ENCODE measurements around the gene IGSF22. TPM values are rescaled to one million over a fixed set of nuclear protein-coding genes. Genes with fewer than 3 reads are reported as not detected.

Gene IGSF22
- polyA plus RNA-seq, 4 donors: 1.7 to 3.4 (median 2.9) TPM

DNA sequence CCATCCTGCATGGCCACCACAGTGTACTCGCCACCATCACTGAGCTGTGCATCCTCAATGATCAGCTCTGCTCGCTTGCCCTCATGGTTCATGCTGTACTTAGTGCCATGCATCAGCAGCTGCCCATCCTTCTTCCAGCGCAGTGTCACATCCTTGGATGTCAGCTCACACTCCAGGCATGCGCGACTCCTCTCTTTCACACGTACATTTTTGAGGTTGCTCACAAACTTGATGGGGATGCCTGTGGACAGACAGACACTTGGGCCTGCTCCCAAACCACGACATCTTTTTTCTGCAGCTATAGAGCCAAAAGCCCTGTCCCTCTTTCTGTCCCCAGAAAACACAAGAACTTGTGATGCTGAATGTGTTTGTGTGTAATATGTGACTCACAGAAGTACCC is 10.5 kb downstream of the IGSF22 start:
- no peak for DNase-seq (ENCODE audit: low read depth in 4 of 4, low spot score in 2 of 4)

DNA sequence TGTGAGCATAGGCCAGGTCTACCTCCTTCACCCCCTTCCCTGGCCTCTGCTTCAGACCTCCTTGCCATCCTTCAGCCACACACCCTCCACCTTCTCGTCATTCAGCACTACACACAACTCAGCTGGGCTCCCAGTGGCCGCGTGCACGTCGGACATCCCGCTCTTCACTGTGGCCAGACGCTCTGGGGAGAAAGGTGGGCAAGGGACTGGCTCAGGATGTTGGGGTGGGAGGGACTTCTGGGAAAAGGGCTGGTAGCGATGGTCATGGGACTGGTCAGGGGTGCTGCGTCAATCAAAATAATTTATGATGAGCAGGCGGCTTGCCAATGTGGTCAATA is 11.6 kb downstream of the IGSF22 start:
- no peak for DNase-seq (ENCODE audit: low read depth in 4 of 4, low spot score in 2 of 4)

DNA sequence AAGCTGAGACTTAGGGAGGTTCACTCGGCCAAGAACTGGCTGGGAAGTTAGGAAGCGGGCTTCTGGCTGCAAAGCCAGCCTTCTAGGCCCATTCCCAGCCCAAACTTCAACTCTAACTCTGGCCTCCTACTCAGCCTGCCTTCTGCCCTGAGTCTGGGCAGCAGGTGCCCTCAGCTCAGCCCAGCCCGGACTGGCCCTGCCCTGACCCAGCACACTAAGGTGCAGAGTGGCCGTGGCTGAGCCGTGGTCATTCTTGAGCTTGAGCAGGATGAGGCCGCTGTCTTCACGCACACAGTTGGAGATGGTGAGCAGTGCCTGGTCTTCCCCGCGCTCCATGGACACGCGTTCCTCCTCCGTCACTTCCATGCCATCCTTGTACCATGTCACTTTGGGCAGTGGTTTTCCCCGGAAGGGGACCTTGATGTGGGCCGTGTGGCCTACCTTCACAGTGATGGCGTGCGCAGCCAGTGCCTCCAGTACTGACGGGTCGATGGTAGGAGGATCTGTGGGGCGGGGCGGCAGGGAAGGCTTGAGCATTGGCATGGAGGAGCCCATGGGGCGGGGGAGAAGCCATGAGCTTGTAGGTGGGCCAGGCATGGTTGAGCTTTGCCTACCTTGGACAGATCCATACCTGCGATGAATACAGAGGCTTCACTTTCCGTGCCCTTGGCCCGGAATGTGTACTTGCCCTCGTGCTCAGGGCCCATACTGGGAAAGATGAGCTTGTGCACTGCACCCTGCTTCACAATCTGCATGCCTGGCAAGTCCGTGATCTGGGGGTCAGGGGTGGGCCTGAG is 12.1 kb downstream of the IGSF22 start:
- no peak for DNase-seq (ENCODE audit: low read depth in 4 of 4, low spot score in 2 of 4)

DNA sequence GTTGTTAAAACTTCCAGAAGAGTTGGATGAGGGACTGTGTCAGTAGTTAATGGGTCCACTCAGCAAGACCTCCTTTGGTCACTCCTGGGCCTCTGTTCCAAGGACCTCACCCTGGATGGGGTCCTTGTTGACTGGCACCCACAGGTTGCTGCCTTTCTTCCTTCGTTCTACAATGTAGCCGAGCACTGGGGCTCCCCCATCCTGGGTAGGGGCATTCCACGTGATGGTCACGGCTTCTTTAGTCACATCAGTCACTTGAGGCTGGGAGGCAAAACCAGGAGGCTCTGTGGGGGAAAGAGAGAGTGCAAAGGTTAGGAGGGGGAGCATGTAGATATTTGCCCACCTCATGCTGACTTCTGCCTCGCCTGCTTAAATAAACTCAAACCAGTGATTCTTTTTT is 15.4 kb downstream of the IGSF22 start:
- DNase-seq (ENCODE audit: low read depth in 4 of 4, low spot score in 2 of 4): no peak

DNA sequence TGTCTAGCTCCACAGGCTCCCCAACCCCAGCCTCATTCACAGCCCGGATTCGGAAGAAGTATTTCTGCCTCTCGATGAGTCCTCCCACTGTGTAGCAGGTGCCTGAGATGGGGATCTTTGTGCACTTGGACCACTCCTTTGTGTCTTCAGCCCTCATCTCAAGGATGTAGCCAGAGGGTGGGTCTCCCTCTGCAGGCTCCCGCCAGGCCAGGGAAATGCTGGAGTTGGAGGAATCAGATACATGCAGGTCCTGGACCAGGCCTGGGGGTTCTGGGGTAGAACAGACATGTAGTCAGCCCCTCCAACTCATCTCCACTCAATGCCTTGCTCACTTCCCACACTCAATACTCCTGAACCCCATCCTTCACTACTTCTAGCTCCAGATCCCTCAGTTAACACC is 16.6 kb downstream of the IGSF22 start:
- no peak for DNase-seq (ENCODE audit: low read depth in 4 of 4, low spot score in 2 of 4)

DNA sequence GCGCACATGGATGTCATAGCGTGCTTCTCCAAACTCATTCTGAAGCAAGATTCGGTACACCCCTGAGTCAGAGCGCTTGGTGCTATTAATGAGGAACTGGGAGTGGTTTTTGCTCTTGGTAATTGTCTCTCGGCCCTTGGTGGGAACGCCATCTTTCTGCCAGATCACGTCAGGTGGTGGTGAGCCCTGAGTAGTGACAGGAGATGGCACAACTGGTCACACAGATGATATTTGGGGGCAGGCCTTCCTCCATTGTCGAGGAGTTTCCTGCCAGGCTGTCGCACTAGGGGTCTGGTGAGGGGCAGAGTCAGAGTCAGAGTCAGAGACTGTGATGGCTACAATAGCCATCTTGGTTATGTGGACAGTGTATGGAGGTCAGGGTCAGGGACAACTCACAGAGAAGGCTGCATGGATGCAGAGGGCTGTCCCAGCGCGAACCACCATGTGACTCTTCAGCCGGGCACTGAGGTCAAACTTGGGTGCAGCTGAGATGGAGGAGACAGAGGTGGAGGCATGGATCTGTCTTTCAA is 18.1 kb downstream of the IGSF22 start:
- DNase-seq (ENCODE audit: low read depth in 4 of 4, low spot score in 2 of 4): no peak

DNA sequence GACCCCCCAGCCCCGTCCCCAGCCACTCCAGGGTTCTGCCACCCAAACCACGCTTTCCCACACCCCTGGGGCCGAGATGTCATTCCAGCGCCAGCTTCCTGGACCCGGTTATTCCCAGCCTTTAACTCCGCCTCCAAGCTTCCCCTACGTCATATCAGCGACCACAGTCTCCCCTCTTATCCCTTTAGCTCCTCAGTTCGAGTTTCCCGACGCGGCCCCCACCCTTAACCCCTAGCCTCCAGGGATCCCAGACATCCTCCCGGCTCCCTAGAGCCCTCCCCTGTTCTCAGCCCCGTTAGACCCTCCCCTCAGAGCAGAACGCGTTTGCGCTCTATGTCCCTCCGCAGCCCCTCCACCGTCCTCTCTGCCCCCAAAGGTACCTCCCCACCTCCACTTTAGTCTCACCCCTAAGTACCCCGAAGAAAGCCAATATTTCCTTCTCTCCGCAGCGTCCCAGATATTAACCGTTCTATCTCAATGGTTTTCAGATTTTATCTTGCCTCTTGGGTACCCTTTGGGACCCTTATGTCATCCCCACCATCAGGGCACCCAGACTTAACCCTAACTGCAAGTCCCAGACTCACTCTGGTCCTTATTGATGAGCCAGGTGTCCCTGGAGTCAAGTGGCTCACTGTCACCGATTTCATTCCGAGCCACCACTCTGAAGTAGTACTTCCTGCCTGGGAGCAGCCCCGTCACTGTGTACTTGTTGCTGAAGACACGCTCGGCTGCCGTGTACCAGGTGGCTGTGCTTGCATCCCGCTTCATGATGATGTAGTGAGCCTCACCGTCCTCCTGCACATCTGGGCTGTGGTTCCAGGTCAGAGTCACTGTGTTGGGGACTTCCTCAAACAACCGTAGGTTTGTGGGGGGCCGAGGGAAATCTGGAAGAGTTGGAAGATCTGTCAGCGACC is 19.4 kb downstream of the IGSF22 start:
- peak in 1 of 4 donors; percentile 36 for DNase-seq (ENCODE audit: low read depth in 4 of 4, low spot score in 2 of 4)

DNA sequence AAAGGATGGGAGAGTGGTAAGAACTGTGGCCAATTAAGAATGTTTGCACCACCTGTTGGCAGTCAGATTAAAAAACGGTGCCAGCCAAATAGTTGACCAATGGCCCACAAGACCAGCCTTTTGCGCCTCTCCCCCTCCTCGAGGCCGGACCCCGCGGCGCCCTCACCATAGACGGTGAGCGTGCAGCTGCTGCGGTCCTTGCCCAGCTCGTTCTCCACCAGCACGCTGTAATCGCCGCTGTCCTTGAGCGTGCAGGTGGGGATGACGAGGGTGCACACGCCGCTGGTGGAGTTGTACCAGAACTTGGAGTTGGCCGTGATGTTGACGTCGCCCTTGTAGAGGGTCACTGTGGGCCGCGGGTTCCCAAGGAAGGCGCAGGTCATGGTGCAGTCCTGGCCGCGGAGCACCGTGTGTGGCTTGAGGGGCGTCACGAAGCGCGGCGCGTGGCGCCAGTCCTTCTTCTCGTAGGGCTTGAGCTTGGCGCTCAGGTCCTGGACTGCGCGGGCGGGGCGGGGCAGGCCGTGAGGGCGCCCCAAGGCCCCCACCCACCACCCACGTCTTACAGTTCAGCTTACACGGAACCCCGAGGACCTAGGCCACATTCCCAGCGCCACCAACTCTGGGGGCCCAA is 20.2 kb downstream of the IGSF22 start:
- DNase-seq (ENCODE audit: low read depth in 4 of 4, low spot score in 2 of 4): no peak

DNA sequence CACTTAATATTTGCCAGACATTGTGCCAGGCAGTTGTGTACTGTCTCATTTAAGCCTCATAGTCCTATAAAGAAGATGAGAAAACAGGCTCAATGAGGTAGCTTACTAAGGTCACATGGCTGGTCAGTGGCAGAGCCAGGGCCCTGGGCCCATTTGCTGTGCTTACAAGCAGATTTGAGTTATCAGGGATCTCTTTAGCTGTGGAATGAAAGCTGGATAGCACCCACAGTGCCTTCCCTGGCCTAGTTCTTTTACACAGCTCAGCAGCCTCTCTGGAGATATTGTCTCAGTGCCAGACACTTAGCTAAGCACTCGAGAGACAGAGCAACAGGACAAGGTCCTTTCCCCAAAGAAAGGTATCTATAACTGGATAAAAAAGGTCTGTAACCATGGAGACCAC is 21.3 kb downstream of the IGSF22 start:
- DNase-seq (ENCODE audit: low read depth in 4 of 4, low spot score in 2 of 4): no peak

DNA sequence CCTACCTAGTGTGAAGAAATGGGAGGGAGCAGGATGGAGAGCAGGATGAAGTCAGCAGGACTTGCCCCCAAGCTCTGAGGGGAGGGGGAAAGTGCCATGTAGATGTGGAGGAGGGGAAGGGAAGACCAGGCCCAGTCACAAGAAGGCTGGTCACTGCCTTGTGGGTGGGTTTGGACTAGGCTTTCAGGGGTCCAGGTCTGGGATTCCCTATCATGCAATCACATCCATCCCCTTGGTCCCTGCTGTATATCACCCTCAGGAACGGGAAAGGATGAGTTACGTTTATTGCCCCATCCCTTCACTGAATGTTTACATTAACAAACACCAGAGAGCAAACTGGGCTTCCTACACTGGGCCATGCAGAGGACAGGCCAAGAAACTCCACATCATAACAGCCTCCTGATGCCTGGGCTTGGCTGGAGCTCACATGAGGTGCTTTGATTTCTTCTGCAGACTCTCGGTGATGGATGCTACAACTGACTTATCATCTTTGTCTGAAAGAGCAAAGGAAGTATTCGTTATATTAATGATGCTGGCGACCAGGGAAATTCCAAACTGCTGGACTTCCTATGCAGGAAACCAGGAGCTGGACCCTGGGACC is 21.8 kb downstream of the IGSF22 start:
- no peak for DNase-seq (ENCODE audit: low read depth in 4 of 4, low spot score in 2 of 4)

DNA sequence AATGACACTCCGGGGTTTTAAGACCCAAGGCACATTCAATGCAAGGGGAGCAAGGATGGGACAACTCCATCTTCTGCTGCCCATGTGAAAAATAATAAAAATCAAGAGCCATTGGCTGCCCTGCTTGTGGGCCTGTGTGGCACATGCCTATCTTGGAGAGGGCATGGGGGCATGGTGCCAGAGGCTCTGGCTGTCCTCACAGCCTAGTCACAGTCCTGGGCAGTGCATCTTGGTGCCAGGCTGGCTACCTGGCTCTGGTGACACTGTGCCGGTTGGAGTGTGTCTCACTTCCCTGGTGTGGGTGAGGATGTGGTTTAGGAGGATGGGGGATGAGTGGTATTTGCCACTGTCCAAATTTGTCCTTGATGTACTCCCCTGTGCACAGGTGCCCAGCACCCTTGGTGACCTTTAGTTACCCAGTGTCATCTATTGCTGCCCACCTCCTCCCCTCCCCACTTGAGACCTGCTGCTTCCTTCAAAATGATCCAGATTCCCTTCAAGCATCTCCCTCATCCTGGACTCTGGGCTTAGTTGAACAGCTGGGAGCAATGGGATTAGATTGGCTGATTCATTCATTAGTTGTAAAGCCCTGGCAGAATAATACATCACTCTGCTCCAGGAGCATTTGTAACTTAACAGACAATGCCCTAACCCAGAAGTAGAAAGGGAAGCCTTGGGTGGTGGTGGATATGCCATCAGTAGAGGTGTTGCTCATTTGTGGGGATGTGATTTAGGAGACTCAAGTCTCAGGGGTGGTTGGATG is 22.8 kb downstream of the IGSF22 start:
- no peak for DNase-seq (ENCODE audit: low read depth in 4 of 4, low spot score in 2 of 4)

DNA sequence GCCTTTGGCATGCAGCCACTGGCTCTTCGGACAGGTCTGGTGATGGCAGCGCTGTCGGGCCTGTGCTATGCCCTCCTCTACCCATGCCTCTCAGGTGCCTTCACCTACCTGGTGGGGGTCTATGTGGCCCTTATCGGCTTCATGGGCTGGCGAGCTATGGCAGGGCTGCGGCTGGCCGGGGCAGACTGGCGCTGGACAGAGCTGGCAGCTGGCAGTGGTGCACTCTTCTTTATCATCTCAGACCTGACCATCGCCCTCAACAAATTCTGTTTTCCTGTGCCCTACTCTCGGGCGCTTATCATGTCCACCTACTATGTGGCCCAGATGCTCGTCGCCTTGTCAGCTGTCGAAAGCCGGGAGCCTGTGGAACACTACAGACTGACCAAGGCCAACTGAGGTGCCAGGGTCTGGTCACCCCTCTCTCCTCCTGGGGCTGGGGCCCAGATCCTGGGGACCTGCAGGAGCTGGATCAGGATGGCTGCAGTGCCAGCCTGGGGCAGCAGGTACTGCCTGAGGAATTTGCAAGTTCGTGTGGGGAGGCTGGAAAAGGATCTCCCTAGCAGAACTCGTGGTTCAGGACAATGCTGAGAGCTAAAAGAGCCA is 24.3 kb downstream of the IGSF22 start:
- DNase-seq (ENCODE audit: low read depth in 4 of 4, low spot score in 2 of 4): no peak

DNA sequence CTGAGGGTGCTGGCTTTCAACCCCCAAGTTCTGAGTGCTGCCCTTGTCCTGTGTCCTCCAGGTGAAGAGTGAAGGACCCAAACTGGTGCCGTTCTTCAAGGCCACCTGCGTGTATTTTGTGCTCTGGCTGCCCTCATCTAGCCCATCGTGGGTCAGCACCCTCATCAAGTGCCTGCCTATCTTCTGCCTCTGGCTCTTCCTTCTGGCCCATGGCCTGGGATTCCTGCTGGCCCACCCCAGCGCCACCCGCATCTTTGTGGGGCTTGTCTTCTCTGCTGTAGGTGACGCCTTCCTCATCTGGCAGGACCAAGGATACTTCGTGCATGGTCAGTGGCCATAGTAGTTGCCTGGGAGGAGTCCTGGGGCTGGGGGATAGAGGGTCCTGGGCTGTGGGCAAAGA is 25.1 kb downstream of the IGSF22 start:
- DNase-seq (ENCODE audit: low read depth in 4 of 4, low spot score in 2 of 4): no peak

DNA sequence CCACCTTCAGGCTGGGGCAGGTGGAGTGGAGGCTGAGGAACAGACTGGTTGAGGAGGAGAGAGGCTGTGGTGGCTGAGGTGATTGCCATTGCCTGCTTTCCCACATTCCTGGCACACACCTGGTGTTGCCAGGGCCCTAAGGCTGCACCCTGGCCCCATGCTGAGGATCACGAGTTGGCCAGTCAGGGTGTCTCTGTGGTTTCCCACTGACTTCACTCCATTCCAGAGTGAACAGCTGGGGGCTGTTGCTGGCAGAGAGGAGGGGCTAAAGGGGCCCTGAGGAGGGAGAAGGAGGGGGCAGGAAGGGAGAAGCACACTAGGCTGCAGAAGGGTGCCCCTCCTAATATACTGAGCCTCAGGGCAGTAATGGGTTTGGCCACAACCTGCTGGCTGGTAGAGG is 25.6 kb downstream of the IGSF22 start:
- DNase-seq (ENCODE audit: low read depth in 4 of 4, low spot score in 2 of 4): no peak

DNA sequence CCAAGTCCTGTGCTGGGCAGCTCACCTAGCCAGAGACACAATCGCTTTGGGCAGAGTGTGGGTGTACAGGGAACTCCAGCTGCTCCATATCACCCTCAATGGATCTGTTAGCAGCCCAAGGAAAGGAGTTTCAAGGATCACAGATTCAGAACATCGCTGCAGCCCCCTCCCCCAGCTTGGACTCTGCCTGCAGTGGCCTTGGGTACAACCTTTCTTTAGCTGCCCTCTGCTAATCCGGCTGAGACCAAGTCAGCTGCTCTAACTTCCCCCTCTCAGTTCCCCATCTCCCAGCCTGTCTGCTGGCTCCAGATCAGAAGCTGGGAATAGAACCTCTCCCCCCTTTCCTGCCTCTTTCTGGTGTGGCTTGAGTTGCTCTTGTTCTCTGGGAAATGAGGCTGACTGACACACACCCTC is 26.1 kb downstream of the IGSF22 start:
- peak in 1 of 4 donors; percentile 17 for DNase-seq (ENCODE audit: low read depth in 4 of 4, low spot score in 2 of 4)

DNA sequence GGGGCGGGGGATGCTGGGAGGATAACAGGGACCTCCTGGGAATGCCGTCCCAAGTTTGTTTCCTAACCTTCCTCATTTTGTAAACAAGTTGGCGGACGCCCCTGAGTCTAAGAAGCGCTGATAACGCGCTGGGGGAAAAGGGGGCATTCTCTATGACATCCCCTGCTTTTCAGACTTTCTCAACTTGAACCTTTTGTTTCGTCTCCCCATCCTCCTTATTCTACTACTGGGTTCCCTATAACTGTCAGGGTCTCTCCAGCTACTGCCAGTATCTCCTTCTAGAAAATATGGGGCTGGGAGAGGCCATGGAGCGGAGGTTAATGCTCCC is 26.8 kb downstream of the IGSF22 start:
- DNase-seq (ENCODE audit: low read depth in 4 of 4, low spot score in 2 of 4): no peak

DNA sequence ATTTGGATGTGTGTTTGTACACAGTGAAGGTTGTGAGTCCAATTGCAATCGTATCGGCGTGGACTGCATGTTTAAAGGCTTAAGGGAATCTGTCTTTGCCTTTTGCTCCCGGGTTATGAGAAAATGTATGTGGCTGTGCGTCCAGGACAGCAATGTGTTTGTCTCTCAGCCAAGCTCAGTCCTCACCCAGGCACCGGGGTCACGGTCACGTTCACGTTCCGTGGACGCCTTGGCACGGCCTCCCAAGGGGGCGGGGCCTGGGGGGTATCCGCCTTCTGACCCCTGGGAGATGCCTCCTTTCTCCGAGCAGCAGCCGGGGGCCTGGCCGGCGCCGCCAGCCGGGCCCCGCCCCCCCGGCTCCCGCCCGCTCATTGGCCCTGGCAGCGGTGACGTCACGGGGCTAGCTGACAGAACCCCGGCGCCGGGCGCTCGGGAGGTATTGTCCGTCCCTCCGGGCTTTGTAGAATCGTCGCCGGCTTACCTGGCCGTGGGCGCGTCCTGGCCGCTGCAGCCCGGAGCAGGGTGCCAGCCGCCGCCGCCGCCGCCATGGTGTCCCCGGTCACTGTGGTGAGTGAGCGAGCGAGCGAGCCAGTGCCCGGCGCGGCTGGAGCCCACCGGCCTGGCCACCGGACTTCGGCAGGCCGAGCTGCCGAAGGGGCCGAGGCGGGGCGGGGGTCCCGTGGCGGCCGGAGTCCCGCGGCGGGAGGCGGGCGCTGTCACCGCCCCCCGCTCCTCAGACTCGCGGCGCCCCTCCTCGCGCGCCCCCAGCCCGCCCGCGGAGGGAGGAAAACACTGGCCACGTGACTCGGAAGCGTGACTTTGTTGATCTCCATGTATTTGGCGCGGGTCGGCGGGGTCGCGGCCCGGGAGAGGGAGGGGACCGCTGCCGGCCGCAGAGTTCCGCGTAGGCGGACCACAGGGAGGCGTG is 27.4 kb downstream of the IGSF22 start, which contains the start of gene TMEM86A:
TMEM86A (plus strand) TSS at position 439 of the 928 bp plus-strand sequence; CDS start at position 547, 108 bp downstream.
- peak in 3 of 4 donors; percentile 63 to 87 (median 81) for DNase-seq (ENCODE audit: low read depth in 4 of 4, low spot score in 2 of 4)

DNA sequence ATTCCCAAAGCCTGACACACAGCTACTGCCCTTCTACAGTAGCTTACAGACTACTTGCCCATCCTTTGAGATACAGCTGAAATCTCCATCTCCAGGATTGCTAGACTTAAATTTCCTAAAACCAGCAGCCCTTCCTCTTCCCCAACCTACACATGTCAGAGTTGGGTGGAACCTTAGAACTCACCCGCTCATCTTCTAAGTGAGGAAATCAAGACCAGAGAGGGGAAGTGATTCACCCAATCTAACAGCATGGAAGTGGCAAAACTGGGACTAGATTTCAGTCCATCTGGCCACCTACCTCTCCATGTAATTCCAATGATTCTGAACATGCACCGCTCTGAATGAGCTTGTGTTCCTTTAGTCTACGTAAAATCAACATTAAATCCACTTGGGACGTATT is 28.4 kb downstream of the IGSF22 start:
- no peak for DNase-seq (ENCODE audit: low read depth in 4 of 4, low spot score in 2 of 4)

Measured in left renal cortex interstitium (tissue), 4 donors.